ENCODE data around the gene LCN12.

The LCN12 gene

DNA sequence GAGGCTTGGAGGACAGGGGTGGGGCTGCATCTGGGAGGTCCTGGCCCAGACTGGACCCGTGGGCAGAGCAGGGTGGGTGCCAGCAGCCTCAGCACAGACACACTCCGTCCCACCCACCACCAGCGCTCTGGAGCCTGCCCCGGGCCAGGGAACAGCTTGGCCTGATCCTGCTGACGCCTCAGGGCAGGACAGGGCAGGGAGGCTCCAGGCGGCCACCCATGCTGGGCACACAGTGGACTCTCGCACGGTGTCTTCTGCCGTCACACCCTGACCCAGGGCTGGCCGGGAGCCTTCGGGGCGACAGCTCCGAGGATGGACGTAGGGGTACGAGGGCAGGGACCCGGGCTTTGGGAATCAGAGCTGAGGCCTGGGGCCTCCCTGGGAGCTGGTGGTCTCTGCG is 17.1 kb downstream of the LCN12 start:
- TF ChIP-seq, protein P1, sequence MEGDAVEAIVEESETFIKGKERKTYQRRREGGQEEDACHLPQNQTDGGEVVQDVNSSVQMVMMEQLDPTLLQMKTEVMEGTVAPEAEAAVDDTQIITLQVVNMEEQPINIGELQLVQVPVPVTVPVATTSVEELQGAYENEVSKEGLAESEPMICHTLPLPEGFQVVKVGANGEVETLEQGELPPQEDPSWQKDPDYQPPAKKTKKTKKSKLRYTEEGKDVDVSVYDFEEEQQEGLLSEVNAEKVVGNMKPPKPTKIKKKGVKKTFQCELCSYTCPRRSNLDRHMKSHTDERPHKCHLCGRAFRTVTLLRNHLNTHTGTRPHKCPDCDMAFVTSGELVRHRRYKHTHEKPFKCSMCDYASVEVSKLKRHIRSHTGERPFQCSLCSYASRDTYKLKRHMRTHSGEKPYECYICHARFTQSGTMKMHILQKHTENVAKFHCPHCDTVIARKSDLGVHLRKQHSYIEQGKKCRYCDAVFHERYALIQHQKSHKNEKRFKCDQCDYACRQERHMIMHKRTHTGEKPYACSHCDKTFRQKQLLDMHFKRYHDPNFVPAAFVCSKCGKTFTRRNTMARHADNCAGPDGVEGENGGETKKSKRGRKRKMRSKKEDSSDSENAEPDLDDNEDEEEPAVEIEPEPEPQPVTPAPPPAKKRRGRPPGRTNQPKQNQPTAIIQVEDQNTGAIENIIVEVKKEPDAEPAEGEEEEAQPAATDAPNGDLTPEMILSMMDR (IDR thresholded peaks at IDR 0.05; ENCODE audit: control insufficient read depth, extremely low read depth, insufficient read depth), result no peak

DNA sequence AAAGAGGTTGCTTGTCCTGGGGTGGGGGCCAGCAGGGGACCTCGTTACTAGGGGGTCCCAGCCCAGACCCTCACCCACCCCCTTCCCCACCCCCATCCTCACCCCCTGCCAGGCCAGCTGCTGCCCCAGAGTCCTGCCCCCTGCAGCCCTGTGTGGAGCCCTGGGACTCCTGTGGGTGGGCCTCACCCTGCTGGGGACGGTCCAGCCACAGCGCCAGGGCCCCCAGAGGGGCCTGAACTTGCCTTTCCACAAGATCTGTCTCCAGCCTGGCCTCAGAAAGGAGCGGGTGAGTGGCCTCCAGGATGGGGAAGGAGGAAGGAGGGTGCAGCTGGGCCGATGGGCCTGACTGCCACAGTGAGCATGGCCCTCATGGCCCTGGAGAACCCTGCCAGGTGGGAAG is 17.7 kb downstream of the LCN12 start:
- TF ChIP-seq, protein P1 (IDR thresholded peaks at IDR 0.05; ENCODE audit: control insufficient read depth, extremely low read depth, insufficient read depth), result no peak
- no peak overlapping the region for H3K4me3 ChIP-seq (ENCODE audit: low read depth, low read length)
- DNase-seq (ENCODE audit: low read depth), result no peak

More for the DNA sequence above, 17.1 kb downstream of the LCN12 start:
- H3K4me3 ChIP-seq (ENCODE audit: low read depth, low read length), result no peak overlapping the region
- no peak for DNase-seq (ENCODE audit: low read depth)

DNA sequence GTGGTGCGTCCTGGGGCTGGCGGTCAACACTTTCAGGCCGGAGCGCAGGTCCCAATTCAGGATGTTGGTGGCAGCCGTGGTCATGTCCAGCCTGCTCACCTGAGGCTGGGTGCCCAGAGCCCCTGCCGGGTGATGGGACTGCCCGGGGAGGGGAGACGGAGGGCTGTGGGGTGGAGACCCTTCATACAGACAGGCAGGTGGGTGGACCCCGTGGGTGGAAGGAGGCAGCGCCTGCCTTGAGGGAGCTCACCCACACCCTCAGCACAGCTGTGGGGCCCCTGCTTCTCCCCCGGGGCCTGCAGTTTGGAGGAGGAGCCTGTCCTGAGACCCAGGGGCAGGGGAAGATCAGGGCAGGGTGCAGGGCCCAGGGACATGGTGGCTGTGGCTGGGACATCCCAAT is 18.3 kb downstream of the LCN12 start:
- no peak overlapping the region for H3K4me3 ChIP-seq (ENCODE audit: low read depth, low read length)
- no peak for DNase-seq (ENCODE audit: low read depth)
- TF ChIP-seq, protein P1 (IDR thresholded peaks at IDR 0.05; ENCODE audit: control insufficient read depth, extremely low read depth, insufficient read depth), result no peak

DNA sequence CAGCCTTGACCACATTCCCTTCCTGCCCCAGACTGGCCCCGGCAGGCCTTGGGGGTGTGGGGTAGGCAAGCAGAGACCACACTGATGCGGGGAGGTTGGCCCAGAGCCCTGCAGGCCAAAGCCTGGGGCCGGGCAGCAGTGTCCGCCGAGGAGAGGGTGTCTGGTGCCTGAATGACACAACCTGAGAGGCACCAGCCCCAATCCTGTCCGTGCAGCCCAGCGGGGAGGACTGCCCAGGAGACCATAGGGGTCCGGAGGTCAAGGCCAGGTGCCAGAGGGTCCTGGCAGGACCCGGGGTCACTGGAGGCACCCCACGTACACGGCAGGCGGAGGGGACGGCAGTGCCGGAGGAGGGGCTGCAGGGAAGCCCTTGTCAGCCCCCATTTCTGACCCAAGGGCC is 19.7 kb downstream of the LCN12 start:
- TF ChIP-seq, protein P1 (IDR thresholded peaks at IDR 0.05; ENCODE audit: control insufficient read depth, extremely low read depth, insufficient read depth), result no peak
- no peak for DNase-seq (ENCODE audit: low read depth)
- no peak overlapping the region for H3K4me3 ChIP-seq (ENCODE audit: low read depth, low read length)

DNA sequence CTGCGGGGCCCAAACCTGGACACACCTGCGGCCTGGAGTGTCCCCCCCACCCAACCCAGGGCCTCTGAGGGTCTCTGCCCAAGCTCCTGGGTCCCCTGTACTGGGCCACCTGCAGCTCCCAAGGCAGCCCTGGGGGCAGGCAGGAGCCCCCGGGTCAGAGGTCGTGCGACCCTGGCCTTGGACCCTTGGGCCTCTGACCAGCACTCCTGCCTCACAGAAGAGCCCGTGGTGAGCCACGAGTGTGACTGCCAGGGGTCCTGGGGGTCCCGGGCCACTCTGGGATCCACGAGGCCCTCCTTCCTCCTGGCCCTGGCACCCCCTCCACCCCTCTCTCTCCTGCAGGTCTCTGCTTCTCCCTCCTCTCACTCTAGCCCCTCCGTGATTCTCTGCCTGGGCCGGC is 20.3 kb downstream of the LCN12 start:
- no peak overlapping the region for H3K4me3 ChIP-seq (ENCODE audit: low read depth, low read length)
- TF ChIP-seq, protein P1 (IDR thresholded peaks at IDR 0.05; ENCODE audit: control insufficient read depth, extremely low read depth, insufficient read depth), result no peak
- DNase-seq (ENCODE audit: low read depth), result no peak

DNA sequence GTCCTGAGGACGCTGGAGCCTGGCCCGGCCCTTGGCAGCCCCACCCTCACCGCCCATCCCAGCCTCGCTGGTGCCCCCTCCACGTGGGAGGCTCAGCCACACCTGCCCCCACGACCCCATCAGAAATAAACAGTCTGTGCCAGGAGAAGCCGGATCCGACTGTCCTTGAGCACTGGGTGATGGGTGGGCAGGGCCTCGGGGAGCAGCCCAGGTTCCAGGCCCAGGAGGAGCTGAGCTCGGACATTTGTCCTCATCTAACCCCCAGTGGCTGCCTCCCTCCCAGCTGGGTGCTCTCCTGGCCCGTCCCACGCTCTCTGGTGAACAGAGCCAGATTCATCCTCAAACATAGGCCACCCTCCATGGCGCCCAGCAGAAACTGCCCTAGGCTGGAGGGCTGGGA is 20.7 kb downstream of the LCN12 start:
- TF ChIP-seq, protein P1 (IDR thresholded peaks at IDR 0.05; ENCODE audit: control insufficient read depth, extremely low read depth, insufficient read depth), result no peak
- no peak for DNase-seq (ENCODE audit: low read depth)
- no peak overlapping the region for H3K4me3 ChIP-seq (ENCODE audit: low read depth, low read length)
